Measurements from ENCODE around the gene IL25.

Gene IL25

DNA sequence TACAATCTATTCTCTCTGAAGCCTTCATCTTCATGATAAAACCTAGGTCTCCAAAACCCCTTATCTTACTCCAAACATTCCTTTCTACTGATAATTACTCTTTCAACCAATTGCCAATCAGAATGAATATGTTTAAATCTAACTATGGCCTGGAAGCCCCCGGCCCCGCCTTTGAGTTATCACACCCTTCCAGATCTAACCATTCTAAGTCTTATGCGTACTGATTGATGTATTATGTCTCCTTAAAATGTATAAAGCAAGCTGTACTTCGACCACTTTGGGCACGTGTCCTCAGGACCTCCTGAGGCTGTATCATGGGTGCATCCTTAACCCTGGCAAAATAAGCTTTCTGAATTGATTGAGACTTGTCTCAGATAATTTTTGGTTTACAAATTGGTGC lies 37.0 kb upstream of the IL25 start:
- no peak overlapping the region for H3K4me3 ChIP-seq (replicated peaks in 1 of 2; ENCODE audit: low read depth in 2 of 2, low read length in 2 of 2)
- TF ChIP-seq, protein P1, sequence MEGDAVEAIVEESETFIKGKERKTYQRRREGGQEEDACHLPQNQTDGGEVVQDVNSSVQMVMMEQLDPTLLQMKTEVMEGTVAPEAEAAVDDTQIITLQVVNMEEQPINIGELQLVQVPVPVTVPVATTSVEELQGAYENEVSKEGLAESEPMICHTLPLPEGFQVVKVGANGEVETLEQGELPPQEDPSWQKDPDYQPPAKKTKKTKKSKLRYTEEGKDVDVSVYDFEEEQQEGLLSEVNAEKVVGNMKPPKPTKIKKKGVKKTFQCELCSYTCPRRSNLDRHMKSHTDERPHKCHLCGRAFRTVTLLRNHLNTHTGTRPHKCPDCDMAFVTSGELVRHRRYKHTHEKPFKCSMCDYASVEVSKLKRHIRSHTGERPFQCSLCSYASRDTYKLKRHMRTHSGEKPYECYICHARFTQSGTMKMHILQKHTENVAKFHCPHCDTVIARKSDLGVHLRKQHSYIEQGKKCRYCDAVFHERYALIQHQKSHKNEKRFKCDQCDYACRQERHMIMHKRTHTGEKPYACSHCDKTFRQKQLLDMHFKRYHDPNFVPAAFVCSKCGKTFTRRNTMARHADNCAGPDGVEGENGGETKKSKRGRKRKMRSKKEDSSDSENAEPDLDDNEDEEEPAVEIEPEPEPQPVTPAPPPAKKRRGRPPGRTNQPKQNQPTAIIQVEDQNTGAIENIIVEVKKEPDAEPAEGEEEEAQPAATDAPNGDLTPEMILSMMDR (IDR thresholded peaks at IDR 0.05; ENCODE audit: low read depth, low read length), result no peak
- DNase-seq (ENCODE audit: low read depth in 2 of 2), result no peak

DNA sequence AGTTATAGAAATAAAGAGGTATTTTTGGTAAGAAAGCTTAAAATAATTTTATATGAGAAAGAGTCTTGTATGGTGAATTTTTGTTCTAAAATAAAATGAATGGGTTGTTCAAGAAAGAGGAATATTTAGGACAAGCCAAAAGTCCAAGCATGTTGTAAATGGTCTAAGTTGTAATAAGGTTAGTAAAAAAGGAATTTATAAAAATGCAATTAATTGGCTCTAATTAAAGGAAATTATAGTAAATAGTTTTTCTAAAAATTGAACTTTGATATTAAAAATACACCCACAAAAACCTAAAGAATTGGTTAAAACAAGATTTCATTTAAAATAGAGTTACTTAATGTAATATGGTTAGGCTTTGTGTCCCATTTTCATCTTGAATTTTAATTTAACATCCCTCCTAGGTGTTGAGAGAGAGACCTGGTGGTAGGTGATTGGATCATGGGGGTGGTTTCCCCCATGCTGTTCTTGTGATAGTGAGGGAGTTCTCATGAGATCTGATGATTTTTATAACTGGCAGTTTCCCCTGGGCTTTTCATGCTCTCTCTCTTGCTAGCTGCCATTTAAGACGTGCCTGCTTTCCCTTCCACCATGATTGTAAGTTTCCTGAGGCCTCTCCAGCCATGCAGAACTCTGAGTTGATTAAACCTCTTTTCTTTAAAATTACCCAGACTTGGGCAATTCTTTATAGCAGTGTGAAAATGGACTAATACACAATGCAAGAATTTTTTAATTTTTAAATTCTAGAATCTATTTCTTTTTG lies 32.9 kb upstream of the IL25 start:
- TF ChIP-seq, protein P1 (IDR thresholded peaks at IDR 0.05; ENCODE audit: low read depth, low read length), result no peak
- no peak for DNase-seq (ENCODE audit: low read depth in 2 of 2)
- no peak overlapping the region for H3K4me3 ChIP-seq (replicated peaks in 1 of 2; ENCODE audit: low read depth in 2 of 2, low read length in 2 of 2)

DNA sequence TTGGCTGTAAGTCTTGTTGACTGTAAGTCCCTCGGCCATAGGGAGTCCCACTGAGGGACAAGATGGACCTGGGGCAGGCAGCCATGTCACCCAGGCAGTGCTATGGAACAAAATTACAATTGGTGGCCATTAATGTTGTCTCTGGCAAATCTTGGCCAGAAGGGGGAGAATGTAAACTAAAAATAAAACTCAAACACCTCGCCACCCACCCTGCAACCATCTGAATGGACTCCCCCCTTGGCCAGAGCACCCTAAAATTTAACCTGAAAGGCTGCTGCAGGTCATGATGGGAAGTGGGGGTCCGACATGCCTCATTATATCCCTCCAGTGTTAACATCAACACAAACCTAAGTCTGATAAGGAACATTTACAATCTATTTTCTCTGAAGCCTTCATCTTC lies 28.1 kb upstream of the IL25 start:
- TF ChIP-seq, protein P1 (IDR thresholded peaks at IDR 0.05; ENCODE audit: low read depth, low read length), result no peak
- DNase-seq (ENCODE audit: low read depth in 2 of 2), result no peak
- H3K4me3 ChIP-seq (replicated peaks in 1 of 2; ENCODE audit: low read depth in 2 of 2, low read length in 2 of 2), result no peak overlapping the region

DNA sequence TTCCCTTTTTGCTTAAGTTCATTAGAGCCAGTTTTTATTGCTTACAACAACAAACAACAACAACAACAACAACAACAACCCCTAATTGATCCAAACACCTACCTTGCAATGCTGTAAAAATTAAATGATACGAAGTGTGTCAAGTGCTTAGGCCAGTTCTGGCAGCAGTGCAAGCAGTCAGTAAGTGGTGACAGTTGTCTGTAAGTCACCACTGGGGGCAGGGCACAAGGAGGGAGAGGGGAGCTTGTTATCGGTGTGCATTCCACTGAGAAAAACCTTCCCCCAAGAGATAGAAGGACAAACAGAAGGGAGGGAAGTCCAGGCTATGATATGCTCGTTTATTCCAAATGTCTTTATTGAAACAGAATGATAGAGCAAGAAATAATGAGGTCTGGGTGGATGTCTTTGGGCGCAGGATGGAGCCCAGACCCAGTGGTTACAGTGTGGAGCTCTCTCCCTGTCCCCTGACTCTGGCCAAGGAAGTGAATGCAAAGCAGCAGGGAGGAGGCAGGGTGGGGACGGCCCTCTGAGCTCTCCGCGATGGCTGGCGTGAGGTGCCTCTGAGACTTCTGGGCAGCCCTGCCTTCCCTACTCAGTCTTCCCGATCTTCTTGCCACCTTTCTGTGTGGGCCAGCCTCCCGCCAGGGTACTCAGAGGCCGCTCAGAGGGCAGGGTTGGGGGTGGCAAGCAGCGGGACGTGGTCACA lies 26.5 kb upstream of the IL25 start:
- TF ChIP-seq, protein P1 (IDR thresholded peaks at IDR 0.05; ENCODE audit: low read depth, low read length), result no peak
- DNase-seq (ENCODE audit: low read depth in 2 of 2), result no peak
- H3K4me3 ChIP-seq (replicated peaks in 1 of 2; ENCODE audit: low read depth in 2 of 2, low read length in 2 of 2), result no peak overlapping the region

DNA sequence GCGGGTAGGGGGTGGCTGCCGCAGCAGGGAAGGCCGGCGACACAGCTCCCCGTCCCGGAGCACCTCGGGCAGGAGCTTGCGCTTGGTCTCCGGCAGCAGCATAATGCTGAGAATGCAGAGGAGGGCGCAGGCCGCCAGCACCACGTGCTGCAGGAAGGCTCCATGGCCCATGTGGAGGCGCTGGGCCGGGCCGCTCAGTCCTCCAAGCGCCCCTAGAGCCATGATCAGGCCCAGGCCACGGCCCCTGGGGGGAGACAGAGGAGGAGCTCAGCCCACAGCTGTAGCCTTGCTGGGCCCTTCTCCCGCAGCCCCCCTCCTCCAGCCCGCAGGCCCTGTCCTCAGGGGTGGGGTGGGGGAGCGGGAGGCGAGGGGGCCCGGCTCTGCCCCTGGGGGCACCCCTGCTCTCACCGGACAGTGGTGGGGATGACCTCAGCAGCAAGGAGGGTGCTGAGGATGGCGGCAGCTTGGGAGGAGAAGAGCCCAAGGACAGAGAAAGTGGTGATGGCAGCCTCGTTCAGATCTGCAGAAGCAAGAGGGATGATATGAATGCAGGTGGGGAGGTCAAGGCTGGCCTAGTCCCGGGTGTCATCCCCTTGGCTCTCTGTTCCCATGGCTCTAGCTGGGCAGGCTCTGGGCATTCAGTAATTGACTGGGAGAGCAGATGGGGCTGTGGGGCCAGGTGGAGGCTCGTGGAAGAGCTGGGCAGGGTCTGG lies 25.8 kb upstream of the IL25 start:
- no peak for DNase-seq (ENCODE audit: low read depth in 2 of 2)
- TF ChIP-seq, protein P1 (IDR thresholded peaks at IDR 0.05; ENCODE audit: low read depth, low read length), result no peak
- H3K4me3 ChIP-seq (replicated peaks in 1 of 2; ENCODE audit: low read depth in 2 of 2, low read length in 2 of 2), result no peak overlapping the region

DNA sequence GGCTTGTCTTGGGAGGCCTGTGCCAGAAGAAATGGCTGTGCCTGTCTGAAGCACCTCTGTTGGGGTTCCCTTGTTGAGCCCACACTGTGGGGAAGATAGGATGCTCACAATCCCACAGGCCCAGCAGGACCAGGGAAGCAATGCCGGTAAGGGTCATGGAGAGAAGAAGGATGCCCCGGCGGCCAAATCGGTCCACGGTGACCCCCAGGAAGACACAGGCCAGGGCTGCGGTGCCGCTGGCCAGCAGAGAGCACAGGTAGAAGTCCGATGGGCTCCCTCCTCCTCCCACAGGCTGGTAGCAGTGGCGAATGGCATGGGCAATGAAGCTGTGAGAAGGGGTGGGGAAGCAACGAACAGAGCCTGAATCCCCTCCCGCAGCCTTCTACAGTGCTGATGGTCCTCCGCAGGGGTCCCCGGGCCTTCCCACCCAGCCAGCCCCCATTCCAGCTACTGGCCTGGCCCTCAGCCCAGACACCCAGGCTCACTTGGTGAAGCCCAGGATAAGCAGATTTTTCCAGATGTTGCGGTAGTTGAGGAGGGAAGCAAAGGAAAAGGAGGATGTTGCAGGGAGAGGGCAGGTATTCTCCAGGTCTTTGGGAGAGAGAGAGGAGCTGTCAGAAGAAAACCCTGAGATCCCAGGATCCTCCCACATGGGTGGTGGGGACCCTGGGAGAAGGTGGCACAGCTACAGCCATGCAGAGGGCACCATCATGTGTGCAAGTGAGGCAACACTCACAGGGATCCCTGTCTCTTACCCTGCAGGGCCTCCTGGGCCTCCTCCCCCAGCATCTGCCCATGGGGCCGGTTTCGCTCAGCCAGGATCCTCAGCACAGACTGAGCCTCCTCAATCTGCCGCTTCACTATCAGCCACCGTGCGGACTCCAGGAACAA lies 25.0 kb upstream of the IL25 start:
- DNase-seq (ENCODE audit: low read depth in 2 of 2), result no peak
- TF ChIP-seq, protein P1 (IDR thresholded peaks at IDR 0.05; ENCODE audit: low read depth, low read length), result no peak
- no peak overlapping the region for H3K4me3 ChIP-seq (replicated peaks in 1 of 2; ENCODE audit: low read depth in 2 of 2, low read length in 2 of 2)
